ENCODE data around the gene CMBL.

Gene CMBL

DNA sequence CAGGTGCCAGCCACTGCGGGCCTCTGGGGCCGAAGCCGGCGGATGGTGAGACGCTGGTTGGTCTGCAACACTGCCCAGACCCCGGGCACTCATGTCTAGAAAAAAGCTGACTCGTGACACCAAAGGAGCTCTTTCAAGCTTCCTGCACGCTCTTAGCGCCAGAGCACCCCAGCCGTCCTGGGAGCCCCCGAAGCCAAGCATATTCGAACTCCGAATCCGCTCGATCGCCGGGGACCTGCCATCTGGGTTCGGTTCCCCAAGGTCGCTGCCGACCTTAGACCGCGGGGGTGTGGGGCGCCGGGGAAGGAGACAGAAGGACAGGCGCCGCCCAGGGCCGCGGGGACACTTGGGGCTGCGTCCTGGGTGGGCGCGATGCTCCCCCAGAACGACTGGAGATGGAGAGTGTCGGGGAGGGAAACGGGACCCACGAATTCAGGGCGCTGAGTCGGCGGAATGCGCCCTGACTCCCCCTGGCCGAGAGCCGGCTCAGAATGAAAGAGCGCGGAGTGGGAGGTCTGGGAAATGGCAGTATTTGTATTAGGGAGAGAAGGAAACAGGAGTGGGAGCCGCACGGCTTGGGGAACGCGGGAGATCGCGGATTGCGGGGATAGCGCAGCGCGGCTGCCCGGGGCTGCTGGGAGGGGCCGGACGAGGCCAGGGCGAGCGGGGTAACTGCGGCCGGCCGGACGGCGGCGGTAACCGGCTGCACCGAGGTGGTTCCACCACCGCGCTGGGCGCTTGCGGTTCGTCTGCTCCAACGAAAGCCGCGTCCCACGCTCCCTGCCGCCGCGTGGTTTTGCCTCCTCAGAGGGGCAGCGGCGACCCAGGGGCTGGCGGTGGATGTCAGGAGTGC is 25.7 kb upstream of the CMBL start:
- TF ChIP-seq HDGF (IDR thresholded peaks at IDR 0.05; ENCODE audit: borderline replicate concordance) (no peak), SP1 (IDR thresholded peaks at IDR 0.05) (no peak), SUZ12 (IDR thresholded peaks at IDR 0.05) (no peak), TARDBP (IDR thresholded peaks at IDR 0.05) (no peak), ZNF384 (IDR thresholded peaks at IDR 0.05) (no peak), FOXM1 (IDR thresholded peaks at IDR 0.05; ENCODE audit: borderline replicate concordance) (no peak), NFRKB (IDR thresholded peaks at IDR 0.05) (no peak), ARNT (IDR thresholded peaks at IDR 0.05) (no peak), LEF1 (IDR thresholded peaks at IDR 0.05; ENCODE audit: borderline replicate concordance) (no peak), FOXK2 (IDR thresholded peaks at IDR 0.05) (no peak), L3MBTL2 (conservative IDR thresholded peaks at IDR 0.05) (no peak), FOXA1 (IDR thresholded peaks at IDR 0.05) (no peak), ELF4 (IDR thresholded peaks at IDR 0.05) (no peak), CTBP1 (IDR thresholded peaks at IDR 0.05; ENCODE audit: borderline replicate concordance) (no peak), BHLHE40 (IDR thresholded peaks at IDR 0.05; ENCODE audit: borderline replicate concordance) (no peak)
- TF ChIP-seq, protein P1, sequence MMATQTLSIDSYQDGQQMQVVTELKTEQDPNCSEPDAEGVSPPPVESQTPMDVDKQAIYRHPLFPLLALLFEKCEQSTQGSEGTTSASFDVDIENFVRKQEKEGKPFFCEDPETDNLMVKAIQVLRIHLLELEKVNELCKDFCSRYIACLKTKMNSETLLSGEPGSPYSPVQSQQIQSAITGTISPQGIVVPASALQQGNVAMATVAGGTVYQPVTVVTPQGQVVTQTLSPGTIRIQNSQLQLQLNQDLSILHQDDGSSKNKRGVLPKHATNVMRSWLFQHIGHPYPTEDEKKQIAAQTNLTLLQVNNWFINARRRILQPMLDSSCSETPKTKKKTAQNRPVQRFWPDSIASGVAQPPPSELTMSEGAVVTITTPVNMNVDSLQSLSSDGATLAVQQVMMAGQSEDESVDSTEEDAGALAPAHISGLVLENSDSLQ (IDR thresholded peaks at IDR 0.05): no peak
- CTCF ChIA-PET: no interaction called here
- no peak for DNase-seq (ENCODE audit: extremely low spot score)
- POLR2A ChIA-PET: no interaction called here

DNA sequence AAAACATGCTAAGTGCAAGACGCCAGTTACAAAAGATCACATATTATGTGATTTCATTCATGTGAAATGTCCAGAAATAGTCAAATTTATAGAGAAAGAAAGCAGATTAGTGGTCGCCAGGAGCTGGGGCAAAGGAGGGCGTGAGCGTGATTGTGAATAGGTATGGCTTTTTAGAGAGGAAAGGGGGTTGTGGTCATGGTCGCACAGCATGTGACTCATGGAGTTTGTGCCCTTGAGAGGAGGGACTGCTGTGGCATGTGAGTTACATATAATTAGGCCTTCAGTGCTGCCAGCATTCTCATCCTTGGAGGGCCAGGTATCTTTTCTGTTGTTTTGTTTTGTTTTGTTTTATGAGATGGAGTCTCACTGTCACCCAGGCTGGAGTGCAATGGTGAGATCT is 24.6 kb upstream of the CMBL start:
- CTCF ChIA-PET: no interaction called here

DNA sequence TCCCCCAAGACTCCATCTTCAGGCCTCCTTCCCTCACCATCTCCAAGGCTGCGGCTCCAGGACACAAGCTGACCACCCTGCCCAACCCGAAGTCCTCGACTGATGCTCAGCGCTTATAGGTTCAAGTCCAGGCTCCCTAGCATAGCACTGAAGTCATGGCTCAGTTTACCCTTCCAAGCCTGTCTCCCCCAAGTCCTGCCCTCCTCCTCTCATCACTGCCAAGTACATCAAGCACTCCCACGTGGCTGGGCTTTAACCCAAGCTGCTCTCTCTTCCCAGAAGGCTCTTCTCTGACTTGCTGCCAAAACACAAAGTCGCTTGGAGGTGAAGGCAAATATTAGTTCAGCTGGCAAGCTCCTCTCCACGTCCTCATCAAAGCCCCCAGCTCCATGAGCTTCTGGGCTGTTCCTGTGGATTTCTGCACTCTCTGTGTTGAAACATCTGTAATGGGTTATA is 23.7 kb upstream of the CMBL start:
- ChIA-PET POLR2A (interaction anchor here (0.6 to 4.0 kb wide), 2 partner anchors 12 to 22 kb away, joined by 3 to 34 read pairs; partner anchors contain the start of gene MARCHF6), CTCF (no interaction called here)
- TF ChIP-seq TARDBP (IDR thresholded peaks at IDR 0.05) (no peak), ELF4 (IDR thresholded peaks at IDR 0.05) (no peak), FOXM1 (IDR thresholded peaks at IDR 0.05; ENCODE audit: borderline replicate concordance) (no peak), HDGF (IDR thresholded peaks at IDR 0.05; ENCODE audit: borderline replicate concordance) (no peak), CTBP1 (IDR thresholded peaks at IDR 0.05; ENCODE audit: borderline replicate concordance) (no peak), SP1 (IDR thresholded peaks at IDR 0.05) (no peak), L3MBTL2 (conservative IDR thresholded peaks at IDR 0.05) (no peak), BHLHE40 (IDR thresholded peaks at IDR 0.05; ENCODE audit: borderline replicate concordance) (no peak), FOXA1 (IDR thresholded peaks at IDR 0.05) (no peak), SUZ12 (IDR thresholded peaks at IDR 0.05) (no peak)
- TF ChIP-seq, protein P1 (IDR thresholded peaks at IDR 0.05): no peak
- DNase-seq (ENCODE audit: extremely low spot score): no peak

More for the DNA sequence above, 24.6 kb upstream of the CMBL start:
- TF ChIP-seq NFRKB (IDR thresholded peaks at IDR 0.05): no peak
- TF ChIP-seq HDGF (IDR thresholded peaks at IDR 0.05; ENCODE audit: borderline replicate concordance): no peak
- TF ChIP-seq LEF1 (IDR thresholded peaks at IDR 0.05; ENCODE audit: borderline replicate concordance): no peak
- no peak for TF ChIP-seq L3MBTL2 (conservative IDR thresholded peaks at IDR 0.05)
- no peak for TF ChIP-seq TARDBP (IDR thresholded peaks at IDR 0.05)
- TF ChIP-seq SP1 (IDR thresholded peaks at IDR 0.05): no peak
- TF ChIP-seq SUZ12 (IDR thresholded peaks at IDR 0.05): no peak
- TF ChIP-seq ARNT (IDR thresholded peaks at IDR 0.05): no peak
- no peak for TF ChIP-seq FOXK2 (IDR thresholded peaks at IDR 0.05)
- no peak for TF ChIP-seq FOXM1 (IDR thresholded peaks at IDR 0.05; ENCODE audit: borderline replicate concordance)
- TF ChIP-seq FOXA1 (IDR thresholded peaks at IDR 0.05): no peak
- TF ChIP-seq, protein P1 (IDR thresholded peaks at IDR 0.05): no peak
- TF ChIP-seq ELF4 (IDR thresholded peaks at IDR 0.05): no peak
- no peak for TF ChIP-seq CTBP1 (IDR thresholded peaks at IDR 0.05; ENCODE audit: borderline replicate concordance)
- TF ChIP-seq ZNF384 (IDR thresholded peaks at IDR 0.05): no peak
- TF ChIP-seq BHLHE40 (IDR thresholded peaks at IDR 0.05; ENCODE audit: borderline replicate concordance): no peak
- DNase-seq (ENCODE audit: extremely low spot score): no peak
- POLR2A ChIA-PET: no interaction called here

DNA sequence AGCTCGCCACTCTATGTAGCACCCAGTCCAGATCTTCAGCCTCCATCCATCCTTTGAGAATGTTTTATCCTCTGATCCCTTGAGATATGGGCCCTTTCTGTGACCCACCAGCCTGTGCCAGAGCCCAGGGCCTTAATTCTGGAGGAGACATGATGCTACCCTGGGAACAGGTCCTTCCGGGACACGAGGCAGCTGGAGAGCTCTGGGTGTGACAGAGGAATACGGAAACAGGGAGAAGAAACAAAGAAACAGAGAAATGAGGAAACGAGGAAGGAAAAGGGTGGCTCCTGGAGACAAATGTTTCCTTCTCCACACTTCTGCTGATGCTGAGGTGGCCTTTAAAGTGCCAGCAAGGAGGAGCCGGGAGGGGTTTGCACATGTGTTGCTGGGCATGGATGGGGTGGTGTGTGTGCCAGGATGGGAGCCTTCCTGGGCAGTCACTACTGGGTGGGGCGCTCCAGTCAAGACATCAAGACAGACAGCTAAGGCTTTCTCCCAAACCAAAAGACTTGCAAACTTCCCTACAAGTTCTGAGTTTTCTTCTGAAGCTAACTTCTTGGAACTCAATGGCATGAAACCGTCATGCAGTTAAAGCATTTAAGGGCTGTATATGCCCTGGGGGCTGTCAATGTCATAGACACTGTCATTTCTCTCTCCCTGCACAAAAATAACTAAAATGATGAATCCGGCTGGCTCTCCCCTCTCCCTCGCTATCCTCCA is 23.0 kb upstream of the CMBL start:
- POLR2A ChIA-PET: interaction anchor here (0.6 to 4.0 kb wide), 2 partner anchors 13 to 22 kb away, joined by 3 to 34 read pairs; partner anchors contain the start of gene MARCHF6
- TF ChIP-seq BHLHE40 (IDR thresholded peaks at IDR 0.05; ENCODE audit: borderline replicate concordance): no peak
- TF ChIP-seq SP1 (IDR thresholded peaks at IDR 0.05): no peak
- no peak for TF ChIP-seq LEF1 (IDR thresholded peaks at IDR 0.05; ENCODE audit: borderline replicate concordance)
- DNase-seq (ENCODE audit: extremely low spot score): no peak
- CTCF ChIA-PET: no interaction called here

DNA sequence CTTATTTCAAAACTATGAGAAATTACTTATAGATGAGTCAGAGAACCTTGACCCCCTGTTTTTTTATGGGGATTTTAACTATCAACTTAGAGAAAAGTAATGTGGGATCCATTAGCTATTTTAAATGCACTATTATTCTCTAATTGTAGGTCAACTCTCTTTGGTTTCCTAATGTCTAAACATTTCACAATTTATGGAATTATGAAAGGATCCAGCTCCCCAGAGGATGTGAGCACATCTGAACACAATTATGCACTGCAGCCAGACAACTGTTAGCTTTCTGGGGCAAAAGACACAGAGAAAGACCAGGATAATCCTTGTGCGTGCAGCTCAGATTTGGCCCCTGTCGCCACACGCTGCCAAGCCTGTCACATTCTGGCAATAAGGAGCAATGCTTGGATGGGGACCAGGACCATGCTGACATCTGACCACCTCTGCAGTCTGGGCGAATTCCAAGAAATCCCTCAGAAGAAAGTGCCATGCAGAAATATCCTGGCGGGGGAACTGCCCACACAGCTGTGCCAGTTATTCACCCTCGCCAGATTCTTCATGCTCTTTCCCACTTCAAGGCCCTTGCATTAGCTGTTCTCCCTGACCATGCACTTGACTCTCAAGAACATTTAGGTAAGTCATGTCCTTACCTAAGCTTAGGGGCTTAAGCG is 22.2 kb upstream of the CMBL start:
- POLR2A ChIA-PET: interaction anchor here (1.5 to 4.0 kb wide), 2 partner anchors 17 to 23 kb away, joined by 4 to 34 read pairs; partner anchors contain the start of gene MARCHF6
- CTCF ChIA-PET: interaction anchor here (0.6 kb wide), 1 partner anchor 128 kb away, joined by 3 read pairs; no protein-coding TSS in a partner anchor
- TF ChIP-seq HDGF (IDR thresholded peaks at IDR 0.05; ENCODE audit: borderline replicate concordance) (no peak), SUZ12 (IDR thresholded peaks at IDR 0.05) (no peak), CTBP1 (IDR thresholded peaks at IDR 0.05; ENCODE audit: borderline replicate concordance) (no peak), BHLHE40 (IDR thresholded peaks at IDR 0.05; ENCODE audit: borderline replicate concordance) (no peak), ZNF384 (IDR thresholded peaks at IDR 0.05) (no peak), TARDBP (IDR thresholded peaks at IDR 0.05) (no peak), NFRKB (IDR thresholded peaks at IDR 0.05) (no peak), ARNT (IDR thresholded peaks at IDR 0.05) (no peak), FOXK2 (IDR thresholded peaks at IDR 0.05) (no peak), LEF1 (IDR thresholded peaks at IDR 0.05; ENCODE audit: borderline replicate concordance) (no peak), SP1 (IDR thresholded peaks at IDR 0.05) (no peak), FOXA1 (IDR thresholded peaks at IDR 0.05) (no peak), L3MBTL2 (conservative IDR thresholded peaks at IDR 0.05) (no peak), ELF4 (IDR thresholded peaks at IDR 0.05) (no peak), FOXM1 (IDR thresholded peaks at IDR 0.05; ENCODE audit: borderline replicate concordance) (no peak)
- TF ChIP-seq, protein P1 (IDR thresholded peaks at IDR 0.05): no peak
- no peak for DNase-seq (ENCODE audit: extremely low spot score)

All from HEK293T (cell line).